T47D (cell line): ENCODE results near the gene DGKH.
"Not testable (repeated sequence)": the region's sequence is repeated elsewhere in the genome, so short reads cannot be mapped to it uniquely, and the experiment has no call there.

Experiments used
- DNase-seq, 2 experiments: peaks; one replicate each; pipeline versions ENCODE4 v3.0.0 to v3.0.0-alpha.2; 2011 to 2012; ENCODE audit warnings: low read depth in 1 of 2, low spot score in 1 of 2
- JUND ChIP-seq: IDR thresholded peaks from 2 replicates; pipeline ENCODE4 v1.6.1; 2012; ENCODE audit warnings: low read depth
- in situ Hi-C: cut with HindIII; loops from 2 replicates; pipeline ENCODE4 v1.10.0; 2016; ENCODE audit warnings: low sequenced_read_pairs, low pct_unique_long_range_greater_than_20kb

The DGKH gene

DNA sequence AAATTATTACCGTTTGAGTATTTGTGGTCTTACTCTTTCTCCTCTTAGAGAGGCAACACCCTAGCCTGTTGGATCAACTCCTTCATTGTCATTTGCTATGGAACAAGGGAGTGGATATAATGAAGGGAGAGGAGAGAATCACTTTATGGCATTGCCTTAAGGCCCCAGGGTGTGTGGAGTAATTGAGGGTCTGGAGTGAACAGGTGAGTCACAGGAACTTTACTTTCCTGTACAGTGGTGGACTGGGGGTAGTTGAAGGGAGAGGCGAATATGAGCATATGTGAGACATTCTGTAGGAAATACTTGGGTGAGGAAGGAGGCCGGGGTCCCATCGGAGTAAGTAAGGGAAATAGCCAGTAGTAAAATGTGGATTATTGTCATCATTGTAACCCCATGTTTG, 17.0 kb downstream of the DGKH start:
- DNase-seq, result no peak
- in situ Hi-C loops, result no loop called here
- TF ChIP-seq JUND, result no peak

DNA sequence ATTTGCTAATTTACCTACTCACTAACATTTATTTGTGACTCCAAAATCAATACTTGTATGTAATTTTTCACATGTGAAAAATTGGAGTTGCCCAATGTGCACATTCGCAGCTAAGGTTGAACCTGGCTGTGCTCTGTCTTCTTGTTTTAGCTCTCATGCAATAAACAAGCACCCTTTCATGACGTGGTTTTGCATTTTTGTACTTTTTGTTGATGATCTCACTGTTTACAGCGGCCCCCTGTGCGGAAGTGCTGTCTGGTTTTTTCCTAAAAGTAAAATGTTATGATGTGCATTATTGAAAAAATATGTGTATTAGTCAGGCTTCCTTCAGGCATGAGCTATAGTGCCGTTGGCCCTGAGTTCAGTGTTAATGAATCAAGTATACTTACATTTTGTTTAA, 18.1 kb downstream of the DGKH start:
- TF ChIP-seq JUND, result no peak
- in situ Hi-C loops, result no loop called here
- DNase-seq, result no peak

DNA sequence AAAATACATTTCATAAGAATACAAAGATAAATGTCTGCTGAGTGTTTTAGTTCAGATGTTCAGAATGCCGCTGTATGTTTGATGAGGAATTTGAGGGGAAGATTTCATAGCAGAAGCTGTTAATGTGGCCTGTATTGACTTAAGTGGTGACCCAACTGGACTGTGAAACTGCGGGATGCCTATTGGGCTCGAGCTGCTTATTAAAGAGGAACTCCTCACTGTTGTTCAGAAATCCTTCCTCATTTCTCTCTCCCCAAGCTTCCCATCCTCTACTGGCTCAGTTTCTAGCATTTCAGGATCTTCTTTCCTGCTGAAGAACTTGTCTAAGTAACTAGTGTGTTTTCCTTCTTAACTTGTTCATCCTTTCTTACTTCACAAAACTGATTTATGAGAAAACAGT, 20.4 kb downstream of the DGKH start:
- TF ChIP-seq JUND, result no peak
- in situ Hi-C loops, result no loop called here

DNA sequence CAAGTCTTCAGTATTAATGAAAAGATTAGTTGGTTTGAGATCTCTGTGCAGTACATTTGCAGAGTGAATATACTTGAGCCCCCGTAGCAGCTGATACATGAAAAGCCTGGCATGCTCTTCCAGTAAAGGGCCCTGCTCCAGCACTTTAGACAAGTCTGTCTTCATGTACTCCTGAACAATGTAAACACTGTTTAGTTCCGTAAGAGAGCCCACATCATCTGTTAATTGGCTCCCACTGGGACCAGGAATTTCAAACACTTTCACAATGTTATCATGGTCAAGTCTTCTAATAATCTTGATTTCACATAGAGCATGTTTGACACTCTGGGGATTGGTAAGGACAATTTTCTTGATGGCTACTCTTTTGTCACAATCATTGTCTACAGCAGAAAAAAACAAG, 22.2 kb downstream of the DGKH start:
- DNase-seq, in situ Hi-C loops: not testable (repeated sequence)

More for the DNA sequence above, 20.4 kb downstream of the DGKH start:
- DNase-seq, result no peak

DNA sequence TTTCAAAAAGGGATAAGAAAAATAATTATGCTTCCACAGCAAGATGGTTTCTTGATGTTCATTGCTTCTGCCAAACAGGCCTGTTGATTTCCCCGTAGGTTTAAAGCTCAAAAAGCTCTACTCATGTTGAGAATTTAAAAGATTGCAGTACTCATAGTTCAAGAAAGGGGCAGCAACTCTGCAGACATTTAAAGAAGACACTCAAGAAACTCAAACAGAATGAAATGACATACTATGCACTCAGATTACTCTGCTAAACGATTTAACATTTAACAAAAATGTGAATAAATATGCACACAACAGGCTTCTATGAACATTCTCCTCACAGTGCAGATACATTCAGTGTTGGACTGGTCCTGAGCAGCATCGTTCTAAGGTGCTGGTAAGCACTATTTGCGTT, 22.7 kb downstream of the DGKH start:
- in situ Hi-C loops, DNase-seq: not testable (repeated sequence)

DNA sequence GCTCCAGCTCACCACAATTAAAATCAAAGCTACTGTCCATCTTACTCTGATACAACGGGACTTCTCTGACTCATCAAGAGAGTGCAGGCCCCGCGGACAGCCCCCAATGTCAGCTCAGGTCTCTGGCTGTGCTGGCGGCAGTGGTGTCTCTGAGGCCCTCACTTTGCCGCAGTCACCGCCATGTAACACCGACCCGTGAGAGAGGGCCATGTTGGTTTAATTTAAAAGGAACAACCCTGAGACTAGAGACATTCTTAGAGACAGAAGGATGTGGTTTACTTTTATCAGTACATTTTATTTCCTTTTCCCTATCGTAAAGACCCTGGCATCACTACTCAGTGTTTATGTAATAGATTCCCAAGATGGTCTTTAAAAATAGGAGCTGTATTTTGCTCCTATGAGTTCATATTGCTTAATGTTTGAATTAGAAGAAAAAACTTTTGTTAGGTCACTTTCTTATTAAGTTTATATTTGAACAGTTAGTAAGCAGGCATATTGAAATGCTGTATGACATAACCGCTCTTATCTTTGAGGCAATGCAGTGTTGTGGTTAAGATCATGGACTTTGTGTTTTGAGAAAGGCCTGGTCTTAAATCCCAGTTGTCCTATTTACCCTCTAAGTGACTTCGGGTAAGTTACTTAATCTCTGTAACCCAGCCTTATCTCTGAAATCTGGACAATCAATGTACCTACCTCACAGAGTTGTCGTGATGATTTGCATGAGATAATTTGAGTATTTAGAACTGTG, 23.4 kb downstream of the DGKH start:
- no peak for DNase-seq
- TF ChIP-seq JUND, result no peak
- in situ Hi-C loops, result no loop called here

DNA sequence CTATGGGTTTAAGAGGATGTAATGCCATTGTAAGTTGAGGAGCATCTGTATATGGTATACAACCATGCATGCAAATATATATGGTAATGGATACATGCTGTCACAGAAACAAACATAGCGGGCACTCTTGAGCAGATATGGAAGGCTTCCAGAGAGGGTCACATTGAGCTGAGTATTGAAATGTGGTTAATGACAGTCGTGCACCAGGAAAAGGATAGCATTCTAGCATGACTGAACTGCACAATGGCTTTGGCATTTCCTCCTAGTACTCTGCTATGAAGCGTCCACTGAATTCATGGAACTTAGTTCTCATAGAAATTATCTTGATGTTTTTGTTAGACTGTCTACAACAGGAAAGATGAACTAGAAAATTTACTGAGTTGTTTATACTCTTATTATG, 25.2 kb downstream of the DGKH start:
- no peak for DNase-seq
- no peak for TF ChIP-seq JUND
- in situ Hi-C loops, result no loop called here

DNA sequence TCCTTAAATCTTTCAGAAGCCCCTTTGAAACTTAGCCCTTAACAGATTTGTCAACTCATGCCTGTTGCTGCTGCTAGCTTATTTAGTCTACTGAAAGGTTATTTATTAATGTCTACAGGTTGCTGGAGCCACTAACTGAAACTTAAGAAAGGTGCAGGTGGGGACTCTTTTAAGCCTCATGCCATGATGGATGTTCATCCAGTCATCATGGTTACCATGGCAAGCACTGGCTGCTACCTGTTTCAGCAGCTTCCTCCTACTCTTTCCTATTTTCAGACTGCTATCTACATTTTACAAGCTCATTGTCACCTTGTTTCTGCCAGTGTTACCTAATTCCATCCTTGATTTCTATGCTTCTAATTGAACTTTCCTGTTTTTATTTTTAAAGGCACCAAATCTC, 27.1 kb downstream of the DGKH start:
- no peak for TF ChIP-seq JUND
- in situ Hi-C loops, result no loop called here

DNA sequence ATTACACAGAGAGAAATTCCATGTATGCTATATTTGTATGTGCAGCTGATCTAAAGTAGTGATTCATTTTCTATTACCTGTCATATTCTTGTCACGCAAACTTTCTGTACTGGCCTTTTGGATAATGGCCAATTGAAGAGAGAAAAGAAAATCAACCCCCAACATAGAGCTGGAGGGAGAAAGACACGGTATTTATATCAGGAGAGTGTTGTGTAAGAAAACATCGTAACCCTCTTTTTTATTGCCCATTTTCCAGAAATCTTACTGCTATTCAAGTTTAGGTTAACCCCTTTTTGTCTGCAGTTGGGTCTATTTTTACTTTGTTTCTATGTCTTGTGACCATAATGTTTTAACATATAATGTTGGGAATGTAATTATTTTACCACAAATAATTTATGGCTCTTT, 27.9 kb downstream of the DGKH start:
- in situ Hi-C loops, result no loop called here
- TF ChIP-seq JUND, result no peak
- no peak for DNase-seq

More for the DNA sequence above, 27.1 kb downstream of the DGKH start:
- no peak for DNase-seq

DNA sequence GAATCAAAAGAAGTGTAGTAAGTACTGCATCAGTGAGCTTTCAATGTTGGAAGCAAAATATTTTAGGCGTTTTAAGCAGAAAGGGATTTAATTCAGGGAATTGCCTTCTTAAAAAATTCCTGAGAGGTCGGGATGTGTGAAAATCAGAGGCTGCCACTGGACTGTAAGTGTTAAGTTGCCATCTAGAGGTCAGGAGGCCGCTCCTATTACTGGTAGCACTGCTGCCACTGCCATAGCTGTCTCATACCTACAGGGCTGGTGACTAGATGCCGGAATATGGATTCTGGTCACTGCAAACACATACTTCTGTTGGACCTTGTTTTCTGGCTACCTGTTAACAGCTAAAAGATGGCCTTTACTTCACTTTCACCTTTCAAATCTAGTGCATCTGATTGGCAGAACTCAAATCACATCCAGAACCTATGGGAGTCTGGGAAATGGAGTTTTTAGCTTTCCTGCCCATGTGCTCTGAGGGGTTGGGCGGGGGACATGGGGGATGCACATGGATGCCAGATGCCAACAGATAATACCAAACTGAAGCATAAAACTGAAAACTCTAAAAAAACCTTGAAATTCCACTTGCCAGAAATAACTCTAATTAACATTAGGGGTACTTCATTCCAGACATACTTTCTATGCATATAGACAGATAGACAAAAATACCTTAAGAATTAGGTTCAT, 29.8 kb downstream of the DGKH start:
- no peak for DNase-seq
- no peak for TF ChIP-seq JUND
- in situ Hi-C loops, result no loop called here

DNA sequence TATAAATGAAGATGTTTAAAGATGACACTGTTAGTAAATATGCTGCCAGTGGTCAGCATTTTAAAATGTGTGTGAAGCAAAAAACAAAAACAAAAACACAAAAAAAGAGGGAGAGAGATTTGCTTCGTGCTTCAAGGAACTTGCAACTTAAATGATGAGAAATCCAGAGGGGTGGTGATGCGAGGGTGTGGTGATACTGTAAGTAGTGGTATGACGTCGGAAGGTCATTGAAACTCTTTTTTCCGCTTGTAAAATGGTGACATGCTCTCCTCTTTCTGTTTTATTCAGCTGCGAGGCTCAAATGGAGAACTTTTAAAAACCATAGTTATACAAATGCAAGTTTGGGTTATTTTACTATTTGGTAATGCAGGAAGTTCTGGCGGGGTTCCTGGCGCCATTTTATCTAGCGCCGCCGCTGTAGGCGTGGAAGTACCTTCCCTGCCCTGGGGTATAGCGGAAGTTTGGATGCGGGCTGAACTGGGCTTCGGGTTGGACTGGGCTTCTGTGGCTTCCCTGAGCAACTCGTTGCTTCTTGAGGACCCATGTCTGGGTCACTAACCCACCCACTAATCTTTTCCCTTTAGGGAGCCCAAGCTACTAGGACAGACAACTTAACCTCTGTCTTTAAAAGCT, 34.8 kb downstream of the DGKH start:
- in situ Hi-C loops, result no loop called here
- no peak for TF ChIP-seq JUND
- DNase-seq, result no peak

DNA sequence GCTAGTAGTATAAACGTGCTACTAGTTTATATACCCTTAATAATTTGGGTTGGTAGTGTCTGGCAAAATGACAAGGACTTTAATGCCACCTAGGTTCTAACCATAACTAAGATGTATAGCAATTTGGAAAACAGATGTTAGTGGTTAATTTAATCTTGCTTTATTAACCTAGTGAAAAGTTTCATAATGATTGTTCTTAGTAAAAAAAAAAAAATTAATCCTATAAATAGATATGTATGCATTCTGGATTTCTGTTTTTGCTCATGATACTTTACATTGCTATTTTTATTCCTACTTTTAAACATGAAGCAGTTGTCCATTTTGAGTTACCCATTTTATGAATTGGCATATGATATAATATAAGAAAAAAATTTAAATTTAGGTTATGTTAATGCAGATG, 36.3 kb downstream of the DGKH start:
- TF ChIP-seq JUND, result no peak
- in situ Hi-C loops, result no loop called here
- no peak for DNase-seq

DNA sequence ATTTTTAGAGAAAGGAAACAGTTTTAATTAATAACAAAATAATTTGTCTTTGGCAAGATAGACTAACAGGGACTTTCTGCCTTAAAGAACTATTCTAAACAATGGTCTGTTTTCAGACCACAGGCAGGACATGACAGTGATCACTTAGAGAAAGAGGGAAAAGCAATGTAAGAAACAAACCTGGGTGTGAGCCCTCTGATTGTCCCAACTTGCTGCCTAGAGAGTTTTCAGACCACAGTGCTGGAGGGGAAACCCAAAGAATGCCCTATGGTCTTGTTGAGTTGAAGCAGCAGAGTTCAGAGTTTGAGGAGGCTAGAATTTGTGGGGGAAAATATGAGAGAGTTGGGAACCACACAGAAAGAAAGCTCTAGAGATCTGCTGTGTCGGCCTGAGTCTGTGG, 38.1 kb downstream of the DGKH start:
- in situ Hi-C loops, result no loop called here
- DNase-seq, result no peak
- TF ChIP-seq JUND, result no peak
